NB4 (cell line): Measurements from ENCODE around the gene IQSEC3.

ENCODE experiments used
- DNase-seq: peaks from one replicate; pipeline ENCODE4 v3.0.0; 2010; ENCODE audit warnings: low read depth
- H3K4me3 ChIP-seq: one replicate; pipeline ENCODE4 v1.5.1; 2011; ENCODE audit warnings: mild to moderate bottlenecking, low read depth, low read length, moderate library complexity
- MAX ChIP-seq: IDR thresholded peaks from 2 replicates; pipeline ENCODE4 v1.6.1; 2011; ENCODE audit warnings: low read depth, low read length
- MYC ChIP-seq: IDR thresholded peaks from 2 replicates; pipeline ENCODE4 v1.6.1; 2011; ENCODE audit warnings: low read depth, low read length
- POLR2A ChIP-seq: IDR thresholded peaks from 2 replicates; pipeline ENCODE4 v1.6.1; 2011; ENCODE audit warnings: mild to moderate bottlenecking; ENCODE audit not compliant: insufficient read length; ENCODE audit errors: extremely low read depth
- TF ChIP-seq, protein P1 (sequence below): IDR thresholded peaks from one replicate; pipeline ENCODE4 v1.5.1; 2012; ENCODE audit warnings: low read depth, low read length

IQSEC3 gene

DNA sequence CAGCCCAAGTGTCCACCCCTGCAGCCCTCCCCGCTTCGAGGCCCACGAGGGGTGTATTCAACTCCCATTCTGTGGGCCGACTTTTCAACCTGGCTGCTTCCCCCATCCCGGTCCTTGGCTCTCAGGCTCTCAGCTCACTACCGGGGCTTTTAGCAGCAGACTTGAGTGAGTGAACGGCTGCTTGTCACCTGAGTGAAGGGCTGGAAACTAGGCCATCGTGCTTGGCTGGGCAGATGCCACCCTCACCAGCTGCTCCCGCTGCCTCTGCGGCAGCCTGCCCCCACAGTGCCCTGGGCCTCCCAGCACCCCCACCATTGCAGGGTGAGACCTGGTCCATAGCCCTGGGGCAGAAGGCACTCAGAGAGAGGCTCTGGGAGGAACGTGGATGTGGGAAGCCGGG, 87.5 kb downstream of the IQSEC3 start:
- TF ChIP-seq, protein P1, sequence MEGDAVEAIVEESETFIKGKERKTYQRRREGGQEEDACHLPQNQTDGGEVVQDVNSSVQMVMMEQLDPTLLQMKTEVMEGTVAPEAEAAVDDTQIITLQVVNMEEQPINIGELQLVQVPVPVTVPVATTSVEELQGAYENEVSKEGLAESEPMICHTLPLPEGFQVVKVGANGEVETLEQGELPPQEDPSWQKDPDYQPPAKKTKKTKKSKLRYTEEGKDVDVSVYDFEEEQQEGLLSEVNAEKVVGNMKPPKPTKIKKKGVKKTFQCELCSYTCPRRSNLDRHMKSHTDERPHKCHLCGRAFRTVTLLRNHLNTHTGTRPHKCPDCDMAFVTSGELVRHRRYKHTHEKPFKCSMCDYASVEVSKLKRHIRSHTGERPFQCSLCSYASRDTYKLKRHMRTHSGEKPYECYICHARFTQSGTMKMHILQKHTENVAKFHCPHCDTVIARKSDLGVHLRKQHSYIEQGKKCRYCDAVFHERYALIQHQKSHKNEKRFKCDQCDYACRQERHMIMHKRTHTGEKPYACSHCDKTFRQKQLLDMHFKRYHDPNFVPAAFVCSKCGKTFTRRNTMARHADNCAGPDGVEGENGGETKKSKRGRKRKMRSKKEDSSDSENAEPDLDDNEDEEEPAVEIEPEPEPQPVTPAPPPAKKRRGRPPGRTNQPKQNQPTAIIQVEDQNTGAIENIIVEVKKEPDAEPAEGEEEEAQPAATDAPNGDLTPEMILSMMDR: no peak
- TF ChIP-seq MYC (no peak), MAX (no peak), POLR2A (no peak)
- no peak overlapping the region for H3K4me3 ChIP-seq
- no peak for DNase-seq

DNA sequence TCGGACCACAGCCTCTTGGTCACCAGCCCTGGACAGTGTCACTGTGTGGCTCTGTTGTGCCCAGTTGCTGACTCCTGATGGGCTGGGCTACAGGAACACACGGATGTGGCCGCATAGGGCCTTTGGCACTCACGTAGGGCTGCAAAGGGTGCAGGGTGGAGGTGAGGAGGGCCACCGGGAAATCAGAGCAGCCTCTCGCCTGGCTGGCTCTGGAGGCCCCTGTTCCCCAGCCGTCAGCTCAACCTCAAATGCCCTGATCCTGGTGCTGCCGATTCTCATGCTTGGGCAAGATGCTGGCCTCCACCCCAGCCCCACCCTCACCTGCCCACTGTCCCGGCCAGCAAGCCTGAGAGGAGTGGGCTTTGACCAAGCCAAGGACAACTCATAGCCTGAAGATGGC, 88.4 kb downstream of the IQSEC3 start:
- H3K4me3 ChIP-seq: no peak overlapping the region
- no peak for DNase-seq
- TF ChIP-seq MYC (no peak), POLR2A (no peak), MAX (no peak)
- TF ChIP-seq, protein P1: no peak

GRCh38 chr12:155646-156045, 89.1 kb downstream of the IQSEC3 start:
- no peak overlapping the region for H3K4me3 ChIP-seq
- DNase-seq: no peak
- TF ChIP-seq MAX (no peak), MYC (no peak), POLR2A (no peak)
- TF ChIP-seq, protein P1: no peak

GRCh38 chr12:156945-157344, 90.4 kb downstream of the IQSEC3 start:
- H3K4me3 ChIP-seq: no peak overlapping the region
- no peak for TF ChIP-seq MAX
- TF ChIP-seq, protein P1: no peak
- no peak for TF ChIP-seq POLR2A
- TF ChIP-seq MYC: no peak
- DNase-seq: no peak

GRCh38 chr12:157644-158043, 91.1 kb downstream of the IQSEC3 start:
- DNase-seq: no peak
- H3K4me3 ChIP-seq: no peak overlapping the region
- TF ChIP-seq MAX (no peak), POLR2A (no peak), MYC (no peak)
- TF ChIP-seq, protein P1: no peak

- H3K4me3 ChIP-seq: no peak overlapping the region
- no peak for DNase-seq
- TF ChIP-seq, protein P1: no peak
- no peak for TF ChIP-seq MYC
- no peak for TF ChIP-seq MAX
- no peak for TF ChIP-seq POLR2A
These were observed 92.7 kb downstream of the IQSEC3 start for GRCh38 chr12:159156-159782.
